SK-N-SH (cell line): Measurements from ENCODE around the gene CAMK2N2. TPM values are rescaled to one million over a fixed set of nuclear protein-coding genes. Genes with fewer than 3 reads are reported as not detected.

Experiments
- CTCF ChIA-PET: fragments of 300-600, 350-600 bp; formaldehyde crosslinking; extraction: SDS; loops from one replicate; lab custom pipeline; 2021; lab: Yijun Ruan, JAX
- POLR2A ChIA-PET: fragments of 350-600 bp; sonication (Branson Sonifier 250); formaldehyde crosslinking; extraction: SDS; loops from one replicate; lab custom pipeline; 2020; ENCODE audit warnings: antibody characterized with exemption, inconsistent platforms; lab: Yijun Ruan, JAX
- DNase-seq: peaks from one replicate; pipeline ENCODE4 v3.0.0; 2012
- H2AFZ ChIP-seq: fragments of 200-600 bp; sonication (generic); 2 replicates; pipeline ENCODE4 v1.8.1; 2016; ENCODE audit warnings: antibody characterized with exemption, mild to moderate bottlenecking, low read depth
- H3F3A ChIP-seq: fragments of 200-600 bp; sonication (generic); replicated peaks from 2 replicates; pipeline ENCODE3; 2016; ENCODE audit warnings: antibody characterized with exemption, mild to moderate bottlenecking; ENCODE audit not compliant: insufficient read depth
- H3K27ac ChIP-seq, 2 experiments: fragments of 200-500 bp in 1 of 2; fragments of 200-600 bp in 1 of 2; sonication (Bioruptor generic) in 1 of 2; sonication (generic), shearing (Covaris generic) in 1 of 2; 2 replicates each; pipeline versions ENCODE4 v1.5.1 to v1.6.1; 2014 to 2016; ENCODE audit warnings: low read depth in 2 of 2, inconsistent platforms in 1 of 2, low read length in 1 of 2, mild to moderate bottlenecking in 1 of 2, mixed read lengths in 1 of 2
- H3K27me3 ChIP-seq: fragments of 200-600 bp; sonication (generic), shearing (Covaris generic); 2 replicates; pipeline ENCODE4 v1.6.1; 2016; ENCODE audit warnings: mixed run types; ENCODE audit not compliant: insufficient read depth
- H3K36me3 ChIP-seq, 2 experiments: fragments of 200-500 bp in 1 of 2; fragments of 200-600 bp in 1 of 2; sonication (Bioruptor generic) in 1 of 2; sonication (generic) in 1 of 2; replicated peaks in 1 of 2; 2 replicates each; pipeline versions ENCODE3 to v1.5.1; 2014 to 2016; ENCODE audit warnings: low read length in 1 of 2, mild to moderate bottlenecking in 1 of 2; ENCODE audit not compliant: insufficient read depth in 2 of 2, control insufficient read depth in 1 of 2
- H3K4me1 ChIP-seq, 2 experiments: fragments of 200-500 bp in 1 of 2; fragments of 200-600 bp in 1 of 2; sonication (Bioruptor generic) in 1 of 2; sonication (generic), shearing (Covaris generic) in 1 of 2; 2 replicates each; pipeline versions ENCODE4 v1.5.1 to v1.6.1; 2014 to 2016; ENCODE audit warnings: low read depth in 1 of 2, low read length in 1 of 2, mixed run types in 1 of 2; ENCODE audit not compliant: insufficient read depth in 2 of 2, control insufficient read depth in 1 of 2
- H3K4me2 ChIP-seq: fragments of 200-600 bp; sonication (generic), shearing (Covaris generic); 2 replicates; pipeline ENCODE4 v1.6.1; 2017; ENCODE audit warnings: mixed run types
- H3K4me3 ChIP-seq, 2 experiments: fragments of 200-500 bp in 1 of 2; fragments of 200-600 bp in 1 of 2; sonication (Bioruptor generic) in 1 of 2; sonication (generic), shearing (Covaris generic) in 1 of 2; 2 replicates each; pipeline versions ENCODE4 v1.5.1 to v1.8.1; 2014 to 2016; ENCODE audit warnings: low read depth in 2 of 2, inconsistent platforms in 1 of 2, low read length in 1 of 2, mild to moderate bottlenecking in 1 of 2, mixed read lengths in 1 of 2, moderate library complexity in 1 of 2
- H3K79me2 ChIP-seq: fragments of 200-600 bp; sonication (generic); 2 replicates; pipeline ENCODE4 v1.8.1; 2017; ENCODE audit warnings: mild to moderate bottlenecking; ENCODE audit not compliant: insufficient read depth
- H3K9ac ChIP-seq: fragments of 200-600 bp; sonication (generic); 2 replicates; pipeline ENCODE4 v1.6.1; 2017; ENCODE audit warnings: mixed run types
- H3K9me2 ChIP-seq: fragments of 200-600 bp; sonication (generic); 2 replicates; pipeline ENCODE4 v1.6.1; 2017; ENCODE audit warnings: mixed run types
- H3K9me3 ChIP-seq: fragments of 200-600 bp; sonication (generic); 2 replicates; pipeline ENCODE4 v1.6.1; 2017; ENCODE audit warnings: mixed run types, mild to moderate bottlenecking, moderate library complexity
- H4K20me1 ChIP-seq: fragments of 200-600 bp; sonication (generic); 2 replicates; pipeline ENCODE4 v1.6.1; 2017; ENCODE audit warnings: mild to moderate bottlenecking, mixed run types; ENCODE audit not compliant: insufficient read depth
- FOSL2 ChIP-seq: IDR thresholded peaks from 2 replicates; pipeline ENCODE4 v1.4.0; 2012; ENCODE audit warnings: low read depth, mild to moderate bottlenecking, moderate library complexity, borderline replicate concordance
- FOXJ3 ChIP-seq: sonication (generic); formaldehyde crosslinking; IDR thresholded peaks from 2 replicates; pipeline ENCODE4 v1.5.1; 2020; ENCODE audit warnings: mild to moderate bottlenecking, missing genetic modification reagents
- IRF3 ChIP-seq: fragments of 150-350 bp; IDR thresholded peaks from 2 replicates; pipeline ENCODE4 v1.6.1; 2016; ENCODE audit warnings: mild to moderate bottlenecking, low read depth, low read length
- MAX ChIP-seq: IDR thresholded peaks from 2 replicates; pipeline ENCODE4 v1.4.0; 2012; ENCODE audit warnings: low read depth
- NFIC ChIP-seq: IDR thresholded peaks from 2 replicates; pipeline ENCODE4 v1.4.0; 2012; ENCODE audit warnings: borderline replicate concordance
- NRF1 ChIP-seq: IDR thresholded peaks from 2 replicates; pipeline ENCODE4 v1.6.1; 2012; ENCODE audit warnings: low read depth, mild to moderate bottlenecking, low read length
- RXRA ChIP-seq: IDR thresholded peaks from 2 replicates; pipeline ENCODE4 v1.4.0; 2012; ENCODE audit warnings: low read depth, mild to moderate bottlenecking, borderline replicate concordance
- SIN3A ChIP-seq: IDR thresholded peaks from 2 replicates; pipeline ENCODE4 v1.6.1; 2012; ENCODE audit warnings: low read depth, mild to moderate bottlenecking, low read length, moderate library complexity, borderline replicate concordance
- TAF1 ChIP-seq: IDR thresholded peaks from 2 replicates; pipeline ENCODE4 v1.6.1; 2012; ENCODE audit warnings: low read depth, mild to moderate bottlenecking, low read length, moderate library complexity, borderline replicate concordance
- TCF12 ChIP-seq: IDR thresholded peaks from 2 replicates; pipeline ENCODE4 v1.4.0; 2012
- USF2 ChIP-seq: fragments of 150-350 bp; IDR thresholded peaks from 2 replicates; pipeline ENCODE4 v1.6.1; 2017; ENCODE audit warnings: antibody characterized with exemption, low read length, low read depth, borderline replicate concordance
- YY1 ChIP-seq: IDR thresholded peaks from 2 replicates; pipeline ENCODE4 v1.4.0; 2012; ENCODE audit warnings: low read depth, mild to moderate bottlenecking
- WGBS: methylation state at CpG from one replicate; pipeline ENCODE4 v1.1.6; 2017; ENCODE audit warnings: low lambda C conversion rate; 5-methylcytosine and 5-hydroxymethylcytosine counted together
- polyA plus RNA-seq, 3 experiments: library from polyadenylated mRNA; depleted of rRNA; stranded (reverse); fragments of >200 nt; gene quantifications; 2 replicates each; pipeline ENCODE4 v1.2.3, GENCODE V29; 2012

The CAMK2N2 gene
- polyA plus RNA-seq, 1 of the 3 experiments (the other 2 are of a cell fraction): 2.2 TPM

GRCh38 chr3:184299488-184300377 lies 38.4 kb upstream of the CAMK2N2 start:
- H2AFZ ChIP-seq: no peak overlapping the region
- CTCF ChIA-PET: interaction anchor here (1.0 to 1.4 kb wide), 3 partner anchors 10 to 54 kb away, joined by 3 to 4 read pairs (median 3); partner anchors contain the start of gene EEF1AKMT4
- peak overlapping the region; percentile 87 for H3K4me2 ChIP-seq
- no peaks in the 10 kb centered on the region for H3K9me2 ChIP-seq
- peak overlapping the region; percentile 94 to 96 for H3K4me3 ChIP-seq
- peak overlapping the region; percentile 94 for H3K9ac ChIP-seq
- peaks cover 9 to 10% of the 10 kb centered on the region in 2 experiments; a peak in 3 of 4 replicates for H3K4me1 ChIP-seq
- peaks cover 23% of the 10 kb centered on the region for H4K20me1 ChIP-seq
- WGBS: 16% methylated on average over 23 of the region's 29 CpGs
- H3F3A ChIP-seq: peaks cover 22% of the 10 kb centered on the region
- H3K27me3 ChIP-seq: no peaks in the 10 kb centered on the region
- DNase-seq: no peak
- H3K79me2 ChIP-seq: peaks cover 57% of the 10 kb centered on the region
- H3K36me3 ChIP-seq: peaks cover 43 to 46% of the 10 kb centered on the region in 2 experiments
- POLR2A ChIA-PET: no interaction called here
- peak overlapping the region; percentile 78 to 87 for H3K27ac ChIP-seq
- no peaks in the 10 kb centered on the region for H3K9me3 ChIP-seq
- TF ChIP-seq SIN3A (no peak; the same call in 1 of the 2 replicates), NRF1 (no peak), FOXJ3 (CRISPR knock-in tag) (no peak), FOSL2 (peak; percentile 1; the same call in 1 of the 2 replicates), RXRA (0 out of 2 replicates have a peak, but pooled peaks have one; percentile 14), TAF1 (no peak), IRF3 (no peak), NFIC (no peak), MAX (no peak), USF2 (no peak), TCF12 (no peak), YY1 (no peak; the same call in 1 of the 2 replicates)
